Peyer's patch (tissue), 4 donors: ENCODE measurements around the gene ZBTB7C.

Source experiments
- POLR2A ChIP-seq, 2 donors: fragments of 450-650 bp; IDR thresholded peaks; one replicate each; pipeline ENCODE4 v1.5.1; 2017; ENCODE audit warnings: antibody characterized with exemption in 2 of 2, mild to moderate bottlenecking in 2 of 2, moderate library complexity in 2 of 2
- TF ChIP-seq, protein P1 (sequence below), 6 experiments: fragments of 450-650 bp in 4 of 6; fragments of 200-600 bp in 2 of 6; sonication (generic) in 1 of 6; IDR thresholded peaks; one replicate each; pipeline ENCODE4 v1.5.1; 2017 to 2019; ENCODE audit warnings: antibody characterized with exemption in 6 of 6, mild to moderate bottlenecking in 3 of 6, moderate library complexity in 1 of 6

DNA sequence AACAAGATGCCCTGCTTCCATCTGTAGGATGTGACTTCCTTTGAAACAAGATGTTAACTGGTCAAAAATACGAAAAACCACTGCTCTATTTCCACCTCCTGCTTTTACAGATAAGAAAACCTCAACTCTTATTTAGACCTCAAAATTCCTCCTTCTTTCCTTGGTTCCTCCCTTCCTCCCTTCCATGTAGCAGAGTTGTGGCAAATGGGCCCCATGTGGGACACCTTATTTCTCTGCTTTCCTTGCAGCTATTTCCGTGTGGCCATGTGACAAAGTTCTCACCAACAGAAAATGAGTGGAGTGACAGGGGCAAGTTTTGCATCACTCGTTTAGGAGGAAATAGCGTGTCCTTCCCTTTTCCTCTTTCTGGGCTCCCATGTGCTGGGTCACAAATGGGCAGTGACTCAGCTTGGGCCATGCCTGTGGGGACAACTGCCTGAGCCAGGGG lies 409.4 kb downstream of the ZBTB7C start:
- TF ChIP-seq POLR2A (IDR thresholded peaks at IDR 0.05) = no peak
- TF ChIP-seq, protein P1, sequence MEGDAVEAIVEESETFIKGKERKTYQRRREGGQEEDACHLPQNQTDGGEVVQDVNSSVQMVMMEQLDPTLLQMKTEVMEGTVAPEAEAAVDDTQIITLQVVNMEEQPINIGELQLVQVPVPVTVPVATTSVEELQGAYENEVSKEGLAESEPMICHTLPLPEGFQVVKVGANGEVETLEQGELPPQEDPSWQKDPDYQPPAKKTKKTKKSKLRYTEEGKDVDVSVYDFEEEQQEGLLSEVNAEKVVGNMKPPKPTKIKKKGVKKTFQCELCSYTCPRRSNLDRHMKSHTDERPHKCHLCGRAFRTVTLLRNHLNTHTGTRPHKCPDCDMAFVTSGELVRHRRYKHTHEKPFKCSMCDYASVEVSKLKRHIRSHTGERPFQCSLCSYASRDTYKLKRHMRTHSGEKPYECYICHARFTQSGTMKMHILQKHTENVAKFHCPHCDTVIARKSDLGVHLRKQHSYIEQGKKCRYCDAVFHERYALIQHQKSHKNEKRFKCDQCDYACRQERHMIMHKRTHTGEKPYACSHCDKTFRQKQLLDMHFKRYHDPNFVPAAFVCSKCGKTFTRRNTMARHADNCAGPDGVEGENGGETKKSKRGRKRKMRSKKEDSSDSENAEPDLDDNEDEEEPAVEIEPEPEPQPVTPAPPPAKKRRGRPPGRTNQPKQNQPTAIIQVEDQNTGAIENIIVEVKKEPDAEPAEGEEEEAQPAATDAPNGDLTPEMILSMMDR (IDR thresholded peaks at IDR 0.05) = no peak
